HepG2 (cell line): ENCODE results near the gene SCAPER. TPM values are rescaled to one million over a fixed set of nuclear protein-coding genes. Genes with fewer than 3 reads are reported as not detected.

Experiments
- ARHGAP35 ChIP-seq: sonication (generic); formaldehyde crosslinking; IDR thresholded peaks from 2 replicates; pipeline ENCODE4 v1.9.0; 2022; ENCODE audit warnings: mild to moderate bottlenecking, inconsistent platforms, moderate library complexity, missing genetic modification reagents, borderline replicate concordance
- ARNT ChIP-seq: fragments of 450-650 bp; IDR thresholded peaks from 2 replicates; pipeline ENCODE4 v1.6.1; 2017
- E2F5 ChIP-seq: sonication (generic); formaldehyde crosslinking; conservative IDR thresholded peaks from 2 replicates; pipeline ENCODE4 v1.4.0; 2020; ENCODE audit warnings: missing genetic modification reagents
- ERF ChIP-seq: IDR thresholded peaks from 2 replicates; pipeline ENCODE4 v1.6.1; 2018; ENCODE audit warnings: missing biosample characterization, missing genetic modification reagents
- FOXP4 ChIP-seq: sonication (generic); formaldehyde crosslinking; IDR thresholded peaks from 2 replicates; pipeline ENCODE4 v1.4.0; 2020; ENCODE audit warnings: missing genetic modification reagents
- HNRNPK ChIP-seq: fragments of 200-400 bp; formaldehyde crosslinking; IDR thresholded peaks from 2 replicates; pipeline ENCODE4 v1.6.1; 2018; ENCODE audit warnings: low read length, low read depth, moderate library complexity, mild to moderate bottlenecking; ENCODE audit not compliant: poor library complexity, severe bottlenecking
- KDM3A ChIP-seq: IDR thresholded peaks from 2 replicates; pipeline ENCODE4 v1.6.1; 2018; ENCODE audit warnings: low read depth, missing compliant biosample characterization
- KDM5B ChIP-seq: sonication (generic); formaldehyde crosslinking; IDR thresholded peaks from 2 replicates; pipeline ENCODE4 v1.4.0; 2020; ENCODE audit warnings: missing genetic modification reagents, mild to moderate bottlenecking, borderline replicate concordance
- MAZ ChIP-seq, 2 experiments: sonication (generic) in 1 of 2; formaldehyde crosslinking in 1 of 2; IDR thresholded peaks; 2 replicates each; pipeline versions ENCODE4 v1.5.0 to v1.6.1; 2012 to 2020; ENCODE audit warnings: low read depth in 2 of 2, mild to moderate bottlenecking in 2 of 2, borderline replicate concordance in 1 of 2, improper control_type of control experiment in 1 of 2, low read length in 1 of 2, missing genetic modification reagents in 1 of 2, moderate library complexity in 1 of 2
- MLLT10 ChIP-seq: sonication (generic); formaldehyde crosslinking; IDR thresholded peaks from 2 replicates; pipeline ENCODE4 v1.4.0; 2020; ENCODE audit warnings: missing genetic modification reagents
- MZF1 ChIP-seq: sonication (generic); formaldehyde crosslinking; IDR thresholded peaks from 2 replicates; pipeline ENCODE4 v1.8.1; 2023; ENCODE audit warnings: mild to moderate bottlenecking, missing genetic modification reagents, borderline replicate concordance
- NCOA5 ChIP-seq: sonication (generic); formaldehyde crosslinking; IDR thresholded peaks from 2 replicates; pipeline ENCODE4 v1.4.0; 2020; ENCODE audit warnings: missing genetic modification reagents
- PBX2 ChIP-seq: IDR thresholded peaks from 2 replicates; pipeline ENCODE4 v1.6.1; 2016; ENCODE audit warnings: control low read depth
- SIX4 ChIP-seq: sonication (generic); formaldehyde crosslinking; IDR thresholded peaks from 2 replicates; pipeline ENCODE4 v1.4.0; 2020; ENCODE audit warnings: missing genetic modification reagents
- SRF ChIP-seq: IDR thresholded peaks from 2 replicates; pipeline ENCODE4 v1.6.1; 2011; ENCODE audit warnings: mild to moderate bottlenecking, low read depth, low read length, moderate library complexity
- TFDP1 ChIP-seq: IDR thresholded peaks from 2 replicates; pipeline ENCODE4 v1.6.1; 2016; ENCODE audit warnings: missing compliant biosample characterization, missing genetic modification reagents, borderline replicate concordance
- YY1 ChIP-seq: IDR thresholded peaks from 2 replicates; pipeline ENCODE4 v1.6.1; 2011; ENCODE audit warnings: low read length, low read depth, moderate library complexity, mild to moderate bottlenecking; ENCODE audit not compliant: insufficient read depth, insufficient replicate concordance
- ZFX ChIP-seq: sonication (generic); formaldehyde crosslinking; IDR thresholded peaks from 2 replicates; pipeline ENCODE4 v1.4.0; 2020; ENCODE audit warnings: mild to moderate bottlenecking, low read depth, missing genetic modification reagents, moderate library complexity
- ZMYM4 ChIP-seq: sonication (generic); formaldehyde crosslinking; IDR thresholded peaks from 2 replicates; pipeline ENCODE4 v1.8.1; 2023; ENCODE audit warnings: mild to moderate bottlenecking, missing genetic modification reagents
- ZNF143 ChIP-seq: sonication (generic); formaldehyde crosslinking; IDR thresholded peaks from 2 replicates; pipeline ENCODE4 v1.4.0; 2020; ENCODE audit warnings: missing genetic modification reagents
- ZNF225 ChIP-seq: sonication (generic); formaldehyde crosslinking; IDR thresholded peaks from 2 replicates; pipeline ENCODE4 v1.4.0; 2020; ENCODE audit warnings: mild to moderate bottlenecking, missing genetic modification reagents
- ZNF251 ChIP-seq: sonication (generic); formaldehyde crosslinking; IDR thresholded peaks from 2 replicates; pipeline ENCODE4 v1.9.0; 2021; ENCODE audit warnings: mild to moderate bottlenecking, missing genetic modification reagents
- ZNF3 ChIP-seq: IDR thresholded peaks from 2 replicates; pipeline ENCODE4 v1.7.0; 2017; ENCODE audit warnings: inconsistent platforms
- ZNF75D ChIP-seq: sonication (generic); formaldehyde crosslinking; IDR thresholded peaks from 2 replicates; pipeline ENCODE4 v1.8.1; 2023; ENCODE audit warnings: missing genetic modification reagents, mild to moderate bottlenecking, borderline replicate concordance
- ZSCAN30 ChIP-seq: sonication (generic); formaldehyde crosslinking; IDR thresholded peaks from 2 replicates; pipeline ENCODE4 v1.5.0; 2020; ENCODE audit warnings: mild to moderate bottlenecking, missing genetic modification reagents
- polyA plus RNA-seq, 8 experiments: library from polyadenylated mRNA; depleted of rRNA in 3 of 8; stranded (reverse) in 7 of 8; unstranded in 1 of 8; fragments of >200 nt; fragmentation: Illumina TruSeq in 4 of 8; extraction: Trizol in 4 of 8; gene quantifications; 2 replicates each; pipeline versions ENCODE4 v1.2.1 to v1.2.3, GENCODE V29; 2011 to 2016; ENCODE audit warnings: low read depth in 4 of 8, missing spikeins in 1 of 8, mixed read lengths in 1 of 8; ENCODE audit not compliant: insufficient read depth in 1 of 8
- total RNA-seq, 5 experiments: library from RNA; depleted of rRNA; stranded (reverse); fragments of >200 nt; fragmentation: Illumina TruSeq; extraction: Trizol; gene quantifications; 2 replicates each; pipeline ENCODE4 v1.2.3, GENCODE V29; 2016; ENCODE audit warnings: low read depth in 1 of 5

Gene SCAPER
- total and polyA plus RNA-seq, 2 of the 13 experiments (the other 11 are each of a cell fraction or from before 2014, with no cell fraction given), result 4.3 to 10.5 TPM

GRCh38 chr15:76336254-76337058 is 568.7 kb downstream of the SCAPER start, which contains the start of gene ISL2 (continued):
- TF ChIP-seq ZNF75D (no peak), YY1 (peak; percentile 59), ZMYM4 (CRISPR knock-in tag) (peak; percentile 95), ERF (peak; percentile 85), SRF (no peak), ARNT (no peak), NCOA5 (CRISPR knock-in tag) (no peak), ZNF3 (CRISPR knock-in tag) (no peak), ARHGAP35 (no peak), FOXP4 (CRISPR knock-in tag) (0 out of 2 replicates have a peak, but pooled peaks have one; percentile 39), E2F5 (CRISPR knock-in tag) (no peak), TFDP1 (peak; percentile 52; the same call in 1 of the 2 replicates), MZF1 (no peak; the same call in 1 of the 2 replicates), MLLT10 (CRISPR knock-in tag) (no peak), ZFX (CRISPR knock-in tag) (peak; percentile 88), MAZ (IDR thresholded peaks at IDR 0.05; ENCODE audit: borderline replicate concordance, low read depth, low read length) (peak; percentile 89; the same call in 1 of the 2 replicates), MAZ (CRISPR knock-in tag; IDR thresholded peaks at IDR 0.05; ENCODE audit: low read depth) (peak; percentile 73; the same call in 1 of the 2 replicates), ZNF251 (CRISPR knock-in tag) (no peak), ZSCAN30 (CRISPR knock-in tag) (0 out of 2 replicates have a peak, but pooled peaks have one; percentile 43), SIX4 (CRISPR knock-in tag) (no peak), HNRNPK (peak; percentile 75), KDM5B (CRISPR knock-in tag) (0 out of 2 replicates have a peak, but pooled peaks have one; percentile 23), PBX2 (CRISPR knock-in tag) (no peak), ZNF143 (CRISPR knock-in tag) (0 out of 2 replicates have a peak, but pooled peaks have one; percentile 42), KDM3A (CRISPR knock-in tag) (peak; percentile 63; the same call in 1 of the 2 replicates), ZNF225 (CRISPR knock-in tag) (no peak; the same call in 1 of the 2 replicates)
